Measurements from ENCODE around the gene TMEM108.

- TF ChIP-seq PKNOX1 (IDR thresholded peaks at IDR 0.05) (no peak), FOXM1 (IDR thresholded peaks at IDR 0.05; ENCODE audit: borderline replicate concordance) (no peak), TARDBP (IDR thresholded peaks at IDR 0.05) (no peak), BHLHE40 (IDR thresholded peaks at IDR 0.05; ENCODE audit: borderline replicate concordance) (no peak), CTBP1 (IDR thresholded peaks at IDR 0.05; ENCODE audit: borderline replicate concordance) (no peak), SP1 (IDR thresholded peaks at IDR 0.05) (no peak), HDGF (IDR thresholded peaks at IDR 0.05; ENCODE audit: borderline replicate concordance) (no peak), FOXK2 (IDR thresholded peaks at IDR 0.05) (no peak), SUZ12 (IDR thresholded peaks at IDR 0.05) (no peak), FOXA1 (IDR thresholded peaks at IDR 0.05) (no peak), ZNF384 (IDR thresholded peaks at IDR 0.05) (no peak), NFRKB (IDR thresholded peaks at IDR 0.05) (no peak)
These were observed 363.4 kb downstream of the TMEM108 start for GRCh38 chr3:133401374-133402135.
